Left lung (tissue), 14 donors: Measurements from ENCODE around the gene CD226. TPM values are rescaled to one million over a fixed set of nuclear protein-coding genes. Genes with fewer than 3 reads are reported as not detected.

Source experiments
- ATAC-seq: fragments of 200-7000 bp; cut with Tn5 transposase; one replicate; pipeline ENCODE4 v1.9.1; 2020; ENCODE audit warnings: moderate library complexity
- DNase-seq, 4 donors: peaks; one replicate each; pipeline ENCODE4 v3.0.0-alpha.2; 2013 to 2020
- H3K27ac ChIP-seq, 2 donors: fragments of 200-600 bp; sonication (generic) in 1 of 2; one replicate each; pipeline versions ENCODE4 v1.5.0 to v1.8.0; 2020 to 2021
- H3K27me3 ChIP-seq, 2 donors: fragments of 200-600 bp; sonication (generic) in 1 of 2; one replicate each; pipeline versions ENCODE4 v1.5.0 to v1.8.0; 2020 to 2021
- H3K36me3 ChIP-seq, 2 donors: fragments of 200-600 bp; sonication (generic) in 1 of 2; one replicate each; pipeline versions ENCODE4 v1.5.0 to v1.8.0; 2020 to 2021
- H3K4me1 ChIP-seq, 2 donors: fragments of 200-600 bp; one replicate each; pipeline ENCODE4 v1.8.0; 2021
- H3K4me3 ChIP-seq, 2 donors: fragments of 200-600 bp; sonication (generic) in 1 of 2; one replicate each; pipeline versions ENCODE4 v1.5.0 to v1.8.0; 2020 to 2021; ENCODE audit warnings: mild to moderate bottlenecking in 1 of 2
- H3K9me3 ChIP-seq, 2 donors: fragments of 200-600 bp; sonication (generic) in 1 of 2; one replicate each; pipeline versions ENCODE4 v1.5.0 to v1.8.0; 2020 to 2021
- CTCF ChIP-seq, 2 donors: fragments of 200-600 bp; sonication (generic) in 1 of 2; IDR thresholded peaks; one replicate each; pipeline versions ENCODE4 v1.5.0 to v1.8.0; 2021; ENCODE audit warnings: antibody characterized with exemption in 2 of 2
- intact Hi-C, 2 donors: fragments of 100-400 bp; cut with DNase I; formaldehyde crosslinking; loops; one replicate each; pipeline versions ENCODE4 v1.11.2 to v1.14.2; 2022
- long read RNA-seq, 12 donors: library from polyadenylated mRNA in 2 of 12; unstranded in 2 of 12; transcript quantifications; one replicate each; pipeline ENCODE4 v2.0.0 and lab custom pipeline, GENCODE V29; 2019 to 2026
- polyA plus RNA-seq, 6 donors: library from polyadenylated mRNA; unstranded; fragments of 120-200 nt; gene quantifications; one replicate each; pipeline ENCODE4 v1.2.1, GENCODE V29; 2013; ENCODE audit not compliant: insufficient read length in 6 of 6
- total RNA-seq, 2 donors: library from RNA; stranded (reverse); fragmentation: NEBNext Ultra II Directional; extraction: Animal tissue kit (Norgen Biotek cat#: 25700); gene quantifications; one replicate each; pipeline ENCODE4 v1.2.1, GENCODE V29; 2021
- donor health status: DM: no; HTN: yes; CAD: no.
- donor health status: DM: no; HTN: no; CAD: no.

The CD226 gene
- total RNA-seq (1 to 10 TPM; 2.9 to 4.6 TPM), polyA plus RNA-seq (1 to 10 TPM; 2.2 to 5.6 (median 2.8) TPM)
- long read RNA-seq, donor 1, result 0 reads
- long read RNA-seq, donor 2, result 0 reads
- long read RNA-seq, donor 3, result 0 reads
- long read RNA-seq, donor 4, result 0 reads
- long read RNA-seq, donor 5, partial matches to known transcripts, result 0 of 1 reads
- long read RNA-seq, donor 5, other reads (novel, unspliced or antisense), result 0 of 1 reads
- long read RNA-seq, donor 6, partial matches to known transcripts, result 5 of 5 reads
- long read RNA-seq, donor 6, other reads (novel, unspliced or antisense), result 0 of 5 reads
- long read RNA-seq, donor 7, result 0 reads
- long read RNA-seq, donor 8, result 0 reads
- long read RNA-seq, donor 9, result 0 reads
- long read RNA-seq, donor 10, result 0 reads
- long read RNA-seq, donor 11, result 0 reads
- long read RNA-seq, donor 12, result 0 reads

DNA sequence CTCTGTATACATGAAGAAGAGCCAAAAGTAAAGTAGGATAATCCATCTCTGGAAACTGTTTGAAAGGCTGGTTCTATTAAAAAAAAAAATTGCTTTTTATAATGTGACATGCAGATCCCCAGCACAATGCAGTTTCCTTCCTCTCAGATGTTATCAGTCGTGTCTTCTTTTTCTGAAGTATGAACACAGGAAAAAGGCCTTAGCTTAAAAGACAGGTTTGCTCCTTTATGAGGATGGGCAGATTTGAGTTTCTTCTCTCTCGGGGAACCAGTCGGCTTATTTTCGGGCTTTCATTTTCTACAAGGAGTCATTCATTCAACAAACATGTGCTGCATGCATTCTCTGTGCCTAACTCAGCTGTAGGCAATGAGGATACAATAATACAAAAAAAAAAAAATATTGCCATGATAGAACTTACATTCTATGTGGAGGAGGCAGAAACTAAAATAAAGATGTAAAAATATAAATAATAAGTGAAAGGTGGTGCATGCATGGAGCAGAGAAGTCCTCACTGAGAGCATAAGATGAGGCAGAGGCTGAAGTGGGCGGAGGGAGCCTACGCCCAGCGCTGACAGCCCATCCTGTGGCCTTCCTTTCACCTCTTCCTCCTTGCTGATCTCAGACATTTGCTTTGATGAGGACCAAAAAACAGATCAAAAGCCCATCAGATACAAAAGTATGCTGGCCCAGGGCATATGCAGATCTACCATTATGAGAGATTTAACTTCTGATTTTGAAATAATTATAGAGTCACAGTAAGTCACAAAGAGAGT lies at the start of gene CD226:
CD226 (minus strand) TSS at position 513 of the 773 bp plus-strand sequence; CDS start at position 46, 467 bp downstream.
- intact Hi-C loops, result no loop called here
- Histone ChIP-seq H3K4me1 (peaks cover 0 to 24% of the 10 kb centered on the region in 2 donors), H3K27me3 (no peaks in the 10 kb centered on the region), H3K9me3 (no peaks in the 10 kb centered on the region), H3K27ac (peak within 1 kb of the TSS in 1 of 2 donors; percentile 7), H3K36me3 (no peaks in the 10 kb centered on the region), H3K4me3 (no peak within 1 kb of the TSS)
- no peak for TF ChIP-seq CTCF (IDR thresholded peaks at IDR 0.05)
- DNase-seq (no peak), ATAC-seq (no peak)

DNA sequence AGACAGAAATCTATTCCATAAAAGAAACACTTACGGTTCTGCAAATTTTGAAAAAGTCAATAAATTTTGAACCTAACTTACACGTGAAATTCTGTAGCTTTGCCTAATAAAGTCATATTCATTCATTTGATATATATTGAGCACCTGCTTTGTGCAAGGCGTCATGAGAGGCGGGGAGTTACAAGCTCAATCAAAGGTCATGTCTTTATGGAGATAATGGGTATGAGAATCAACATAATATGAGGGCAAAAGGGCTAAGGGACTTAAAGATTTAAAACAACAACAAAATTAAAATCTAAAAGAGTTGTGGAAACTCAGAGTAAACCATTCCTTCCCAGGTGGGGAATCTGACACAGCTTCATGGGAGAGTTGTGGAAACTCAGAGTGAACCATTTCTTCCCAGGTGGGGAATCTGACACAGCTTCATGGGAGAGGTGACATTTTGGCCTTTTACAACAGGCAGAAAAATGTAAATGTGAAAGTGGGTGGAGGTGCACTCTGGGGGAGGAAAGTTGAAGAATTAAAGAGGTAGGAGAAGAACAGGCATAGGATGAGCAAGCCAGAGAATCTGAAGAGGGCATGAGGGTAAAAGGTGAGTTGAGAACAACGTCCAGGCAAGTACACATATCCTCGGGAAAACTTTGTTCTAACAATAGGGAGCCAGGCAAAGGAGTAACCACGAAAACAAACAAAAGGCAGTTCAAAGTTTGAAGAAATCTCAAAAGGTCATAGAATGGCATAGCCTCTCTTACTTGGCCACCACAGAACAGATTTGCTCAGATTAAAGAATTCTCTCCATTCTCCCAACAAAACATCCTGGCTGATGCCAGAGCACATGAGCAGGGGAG lies 49.5 kb upstream of the CD226 start:
- no peak overlapping the region for H3K4me3 ChIP-seq
- intact Hi-C loops, result no loop called here
- DNase-seq (no peak), ATAC-seq (no peak)
- H3K27ac ChIP-seq, result no peak overlapping the region
- H3K36me3 ChIP-seq, result no peaks in the 10 kb centered on the region
- H3K4me1 ChIP-seq, result no peaks in the 10 kb centered on the region
- TF ChIP-seq CTCF (IDR thresholded peaks at IDR 0.05), result no peak
- H3K9me3 ChIP-seq, result no peaks in the 10 kb centered on the region
- no peaks in the 10 kb centered on the region for H3K27me3 ChIP-seq

DNA sequence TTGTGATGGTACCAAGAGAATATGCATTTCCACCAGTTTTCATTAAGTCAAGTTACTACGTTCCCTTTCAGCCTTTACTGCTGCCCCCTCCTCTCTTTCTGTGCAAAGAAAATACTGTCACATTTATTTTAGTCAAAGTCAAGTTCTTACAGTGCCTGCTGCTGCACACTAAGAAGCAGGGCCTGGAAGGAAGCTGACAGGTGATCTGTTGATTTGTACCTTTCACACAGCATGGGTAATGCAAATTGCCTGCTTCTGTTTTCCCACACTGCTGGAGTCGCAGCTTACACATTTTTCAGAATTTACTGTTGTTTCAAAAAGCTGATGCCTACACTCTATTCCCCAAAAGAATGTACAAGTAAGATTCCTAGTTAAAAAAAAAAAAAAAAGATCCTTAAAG lies 48.7 kb upstream of the CD226 start:
- Histone ChIP-seq H3K4me1 (no peaks in the 10 kb centered on the region), H3K36me3 (no peaks in the 10 kb centered on the region), H3K9me3 (no peaks in the 10 kb centered on the region), H3K27me3 (no peaks in the 10 kb centered on the region), H3K27ac (no peak overlapping the region), H3K4me3 (no peak overlapping the region)
- TF ChIP-seq CTCF (IDR thresholded peaks at IDR 0.05), result no peak
- no peak for DNase-seq
- intact Hi-C loops, result no loop called here
- no peak for ATAC-seq

GRCh38 chr18:69995774-69996173 lies 48.1 kb upstream of the CD226 start:
- no peaks in the 10 kb centered on the region for H3K9me3 ChIP-seq
- ATAC-seq, result no peak
- no peak overlapping the region for H3K27ac ChIP-seq
- no peaks in the 10 kb centered on the region for H3K27me3 ChIP-seq
- H3K36me3 ChIP-seq, result no peaks in the 10 kb centered on the region
- no peak for DNase-seq
- intact Hi-C loops, result no loop called here
- TF ChIP-seq CTCF (IDR thresholded peaks at IDR 0.05), result no peak
- no peak overlapping the region for H3K4me3 ChIP-seq
- H3K4me1 ChIP-seq, result no peaks in the 10 kb centered on the region
